BLaER1 treated with 17β-estradiol and CSF1 and Interleukin-3, amounts not matched to agents 10 nM and 100 nM (cell line): Measurements from ENCODE around the gene ZNF490.
"Not testable (repeated sequence)": the region's sequence is repeated elsewhere in the genome, so short reads cannot be mapped to it uniquely, and the experiment has no call there.

Source experiments
- H3K27ac ChIP-seq, 11 experiments: shearing (Covaris generic); formaldehyde crosslinking; 2 replicates each; pipeline ENCODE4 v1.8.1; 2022
- H3K27me3 ChIP-seq, 11 experiments: shearing (Covaris generic); formaldehyde crosslinking; 2 replicates each; pipeline ENCODE4 v1.8.1; 2022
- H3K36me3 ChIP-seq, 11 experiments: shearing (Covaris generic); formaldehyde crosslinking; 2 replicates each; pipeline ENCODE4 v1.8.1; 2022
- H3K4me1 ChIP-seq, 10 experiments: shearing (Covaris generic); formaldehyde crosslinking; 2 replicates each; pipeline ENCODE4 v1.8.1; 2022
- H3K4me2 ChIP-seq, 11 experiments: shearing (Covaris generic); formaldehyde crosslinking; 2 replicates each; pipeline ENCODE4 v1.8.1; 2022
- H3K4me3 ChIP-seq, 10 experiments: shearing (Covaris generic); formaldehyde crosslinking; 2 replicates each; pipeline ENCODE4 v1.8.1; 2022
- H3K9ac ChIP-seq, 11 experiments: shearing (Covaris generic); formaldehyde crosslinking; 2 replicates each; pipeline ENCODE4 v1.8.1; 2022
- H3K9me3 ChIP-seq, 11 experiments: shearing (Covaris generic); formaldehyde crosslinking; replicated peaks in 1 of 11; 2 replicates each; pipeline ENCODE4 v1.8.1; 2022
- H4K20me1 ChIP-seq, 11 experiments: shearing (Covaris generic); formaldehyde crosslinking; 2 replicates each; pipeline ENCODE4 v1.8.1; 2022
- Cebpa-rat ChIP-seq, 11 experiments: shearing (Covaris generic); IDR thresholded peaks; 2 replicates each; pipeline ENCODE4 v1.8.1; 2022

Gene ZNF490

GRCh38 chr19:12647047-12647446 is 36.4 kb upstream of the ZNF490 start:
- Histone ChIP-seq H3K9ac (peak overlapping the region in 3 of 11 experiments; percentile 23 to 44 (median 29); a peak in 1 of 22 replicates), H3K27ac (peak overlapping the region in 3 of 11 experiments; percentile 23 to 45 (median 28); a peak in 4 of 22 replicates), H3K4me2 (peak overlapping the region in 9 of 11 experiments; percentile 21 to 64 (median 56); a peak in 17 of 22 replicates), H3K9me3 (peaks cover 0 to 6% (median 0%) of the 10 kb centered on the region in 11 experiments; a peak in 5 of 22 replicates), H3K4me1 (peaks cover 0 to 21% (median 13%) of the 10 kb centered on the region in 10 experiments; a peak in 16 of 20 replicates), H4K20me1 (peaks cover 0 to 13% (median 0%) of the 10 kb centered on the region in 11 experiments; a peak in 3 of 22 replicates), H3K27me3 (no peaks in the 10 kb centered on the region), H3K4me3 (no peak overlapping the region), H3K36me3 (peaks cover 25 to 85% (median 50%) of the 10 kb centered on the region in 11 experiments)
- TF ChIP-seq Cebpa-rat (IDR thresholded peaks at IDR 0.05): no peak

GRCh38 chr19:12646551-12646950 is 35.9 kb upstream of the ZNF490 start:
- H3K27ac ChIP-seq: peak overlapping the region in 4 of 11 experiments; percentile 18 to 53 (median 44); a peak in 5 of 22 replicates
- H3K36me3 ChIP-seq: peaks cover 20 to 81% (median 46%) of the 10 kb centered on the region in 11 experiments
- H3K27me3 ChIP-seq: no peaks in the 10 kb centered on the region
- H4K20me1 ChIP-seq: peaks cover 0 to 14% (median 0%) of the 10 kb centered on the region in 11 experiments; a peak in 3 of 22 replicates
- peak overlapping the region in 9 of 11 experiments; percentile 21 to 64 (median 56); a peak in 16 of 22 replicates for H3K4me2 ChIP-seq
- TF ChIP-seq Cebpa-rat (IDR thresholded peaks at IDR 0.05): no peak
- H3K9me3 ChIP-seq: peaks cover 0 to 6% (median 0%) of the 10 kb centered on the region in 11 experiments; a peak in 5 of 22 replicates
- H3K4me1 ChIP-seq: peaks cover 0 to 21% (median 13%) of the 10 kb centered on the region in 10 experiments; a peak in 16 of 20 replicates
- H3K4me3 ChIP-seq: no peak overlapping the region
- peak overlapping the region in 3 of 11 experiments; percentile 23 to 44 (median 29); a peak in 1 of 22 replicates for H3K9ac ChIP-seq

GRCh38 chr19:12643716-12644115 is 33.1 kb upstream of the ZNF490 start:
- not testable (repeated sequence) for H3K27ac ChIP-seq, H3K27me3 ChIP-seq, H3K9ac ChIP-seq, H3K4me3 ChIP-seq, H3K4me2 ChIP-seq, H3K9me3 ChIP-seq
- H4K20me1 ChIP-seq: peaks cover 0 to 19% (median 0%) of the 10 kb centered on the region in 11 experiments; a peak in 3 of 22 replicates
- H3K4me1 ChIP-seq: peaks cover 5 to 27% (median 23%) of the 10 kb centered on the region in 10 experiments; a peak in 19 of 20 replicates
- peaks cover 9 to 67% (median 30%) of the 10 kb centered on the region in 11 experiments for H3K36me3 ChIP-seq

GRCh38 chr19:12642506-12642905 is 31.9 kb upstream of the ZNF490 start:
- peaks cover 7 to 64% (median 22%) of the 10 kb centered on the region in 11 experiments; a peak in 19 of 22 replicates for H3K36me3 ChIP-seq
- H3K27me3 ChIP-seq: no peaks in the 10 kb centered on the region
- peaks cover 5 to 24% (median 21%) of the 10 kb centered on the region in 10 experiments; a peak in 19 of 20 replicates for H3K4me1 ChIP-seq
- H3K4me2 ChIP-seq: no peak overlapping the region
- no peaks in the 10 kb centered on the region for H3K9me3 ChIP-seq
- H4K20me1 ChIP-seq: peaks cover 0 to 19% (median 0%) of the 10 kb centered on the region in 11 experiments; a peak in 3 of 22 replicates
- no peak for TF ChIP-seq Cebpa-rat (IDR thresholded peaks at IDR 0.05)
- no peak overlapping the region for H3K27ac ChIP-seq
- no peak overlapping the region for H3K4me3 ChIP-seq
- no peak overlapping the region for H3K9ac ChIP-seq

GRCh38 chr19:12641456-12641855 is 30.8 kb upstream of the ZNF490 start:
- Histone ChIP-seq H3K4me1 (peaks cover 5 to 15% (median 11%) of the 10 kb centered on the region in 10 experiments; a peak in 19 of 20 replicates), H3K27me3 (no peaks in the 10 kb centered on the region), H4K20me1 (peaks cover 0 to 10% (median 0%) of the 10 kb centered on the region in 11 experiments; a peak in 2 of 22 replicates), H3K27ac (no peak overlapping the region), H3K9me3 (no peaks in the 10 kb centered on the region), H3K36me3 (peaks cover 7 to 63% (median 19%) of the 10 kb centered on the region in 11 experiments; a peak in 18 of 22 replicates), H3K9ac (no peak overlapping the region), H3K4me2 (no peak overlapping the region), H3K4me3 (no peak overlapping the region)
- no peak for TF ChIP-seq Cebpa-rat (IDR thresholded peaks at IDR 0.05)

- Histone ChIP-seq H3K36me3 (peaks cover 7 to 53% (median 15%) of the 10 kb centered on the region in 11 experiments; a peak in 18 of 22 replicates), H4K20me1 (peaks cover 0 to 8% (median 0%) of the 10 kb centered on the region in 11 experiments; a peak in 2 of 22 replicates), H3K4me1 (peaks cover 5 to 14% (median 10%) of the 10 kb centered on the region in 10 experiments; a peak in 19 of 20 replicates), H3K27me3 (no peaks in the 10 kb centered on the region), H3K4me3 (peak overlapping the region in 4 of 10 experiments; percentile 27 to 51 (median 37); a peak in 7 of 20 replicates), H3K9me3 (no peaks in the 10 kb centered on the region), H3K4me2 (peak overlapping the region; percentile 68 to 94 (median 79)), H3K9ac (peak overlapping the region in 10 of 11 experiments; percentile 15 to 70 (median 59); a peak in 19 of 22 replicates), H3K27ac (peak overlapping the region in 10 of 11 experiments; percentile 29 to 71 (median 55); a peak in 17 of 22 replicates)
- TF ChIP-seq Cebpa-rat (IDR thresholded peaks at IDR 0.05): no peak
These were observed 29.4 kb upstream of the ZNF490 start for GRCh38 chr19:12639901-12640613.

GRCh38 chr19:12638611-12639182 is 28.1 kb upstream of the ZNF490 start:
- Histone ChIP-seq H3K27me3 (no peaks in the 10 kb centered on the region), H3K4me2 (no peak overlapping the region), H4K20me1 (peaks cover 0 to 6% (median 0%) of the 10 kb centered on the region in 11 experiments; a peak in 2 of 22 replicates), H3K36me3 (peaks cover 0 to 50% (median 6%) of the 10 kb centered on the region in 11 experiments; a peak in 15 of 22 replicates), H3K9me3 (no peaks in the 10 kb centered on the region), H3K27ac (no peak overlapping the region), H3K9ac (no peak overlapping the region), H3K4me1 (peaks cover 5 to 14% (median 10%) of the 10 kb centered on the region in 10 experiments; a peak in 19 of 20 replicates), H3K4me3 (no peak overlapping the region)
- TF ChIP-seq Cebpa-rat (IDR thresholded peaks at IDR 0.05): no peak

- Histone ChIP-seq H3K4me2 (no peak overlapping the region), H3K27ac (no peak overlapping the region), H3K4me3 (no peak overlapping the region), H3K9me3 (no peaks in the 10 kb centered on the region), H3K9ac (no peak overlapping the region), H3K4me1 (peaks cover 5 to 14% (median 10%) of the 10 kb centered on the region in 10 experiments; a peak in 19 of 20 replicates), H4K20me1 (peaks cover 0 to 6% (median 0%) of the 10 kb centered on the region in 11 experiments; a peak in 2 of 22 replicates), H3K27me3 (no peaks in the 10 kb centered on the region), H3K36me3 (peaks cover 10 to 62% (median 26%) of the 10 kb centered on the region in 11 experiments; a peak in 19 of 22 replicates)
- no peak for TF ChIP-seq Cebpa-rat (IDR thresholded peaks at IDR 0.05)
These were observed 26.0 kb upstream of the ZNF490 start for GRCh38 chr19:12636631-12637030.
